Left lung (tissue), 10 donors: ENCODE measurements around the gene RNF126. TPM values are rescaled to one million over a fixed set of nuclear protein-coding genes. Genes with fewer than 3 reads are reported as not detected.

Source experiments
- ATAC-seq: fragments of 200-7000 bp; cut with Tn5 transposase; one replicate; pipeline ENCODE4 v1.9.1; 2020; ENCODE audit warnings: moderate library complexity
- DNase-seq, 4 donors: peaks; one replicate each; pipeline ENCODE4 v3.0.0-alpha.2; 2013 to 2020
- H3K27ac ChIP-seq, 2 donors: fragments of 200-600 bp; sonication (generic) in 1 of 2; one replicate each; pipeline versions ENCODE4 v1.5.0 to v1.8.0; 2020 to 2021
- H3K27me3 ChIP-seq, 2 donors: fragments of 200-600 bp; sonication (generic) in 1 of 2; one replicate each; pipeline versions ENCODE4 v1.5.0 to v1.8.0; 2020 to 2021
- H3K36me3 ChIP-seq, 2 donors: fragments of 200-600 bp; sonication (generic) in 1 of 2; one replicate each; pipeline versions ENCODE4 v1.5.0 to v1.8.0; 2020 to 2021
- H3K4me1 ChIP-seq, 2 donors: fragments of 200-600 bp; one replicate each; pipeline ENCODE4 v1.8.0; 2021
- H3K4me3 ChIP-seq, 2 donors: fragments of 200-600 bp; sonication (generic) in 1 of 2; one replicate each; pipeline versions ENCODE4 v1.5.0 to v1.8.0; 2020 to 2021; ENCODE audit warnings: mild to moderate bottlenecking in 1 of 2
- H3K9me3 ChIP-seq, 2 donors: fragments of 200-600 bp; sonication (generic) in 1 of 2; one replicate each; pipeline versions ENCODE4 v1.5.0 to v1.8.0; 2020 to 2021
- CTCF ChIP-seq, 2 donors: fragments of 200-600 bp; sonication (generic) in 1 of 2; IDR thresholded peaks; one replicate each; pipeline versions ENCODE4 v1.5.0 to v1.8.0; 2021; ENCODE audit warnings: antibody characterized with exemption in 2 of 2
- intact Hi-C, 2 donors: fragments of 100-400 bp; cut with DNase I; formaldehyde crosslinking; loops; one replicate each; pipeline versions ENCODE4 v1.11.2 to v1.14.2; 2022
- polyA plus RNA-seq, 6 donors: library from polyadenylated mRNA; unstranded; fragments of 120-200 nt; gene quantifications; one replicate each; pipeline ENCODE4 v1.2.1, GENCODE V29; 2013; ENCODE audit not compliant: insufficient read length in 6 of 6
- total RNA-seq, 2 donors: library from RNA; stranded (reverse); fragmentation: NEBNext Ultra II Directional; extraction: Animal tissue kit (Norgen Biotek cat#: 25700); gene quantifications; one replicate each; pipeline ENCODE4 v1.2.1, GENCODE V29; 2021
- donor health status: DM: no; HTN: yes; CAD: no.
- donor health status: DM: no; HTN: no; CAD: no.

The RNF126 gene
- total and polyA plus RNA-seq, 8 donors = 15.4 to 34.0 (median 23.1) TPM

- H3K27ac ChIP-seq = no peak overlapping the region
- TF ChIP-seq CTCF (IDR thresholded peaks at IDR 0.05) = no peak
- ATAC-seq (no peak), DNase-seq (no peak)
- H3K9me3 ChIP-seq = no peaks in the 10 kb centered on the region
- H3K27me3 ChIP-seq = peaks cover 0 to 10% of the 10 kb centered on the region in 2 donors
- peaks cover 0 to 9% of the 10 kb centered on the region in 2 donors for H3K4me1 ChIP-seq
- intact Hi-C loops = no loop called here
- no peaks in the 10 kb centered on the region for H3K36me3 ChIP-seq
- no peak overlapping the region for H3K4me3 ChIP-seq
These were observed 27.2 kb upstream of the RNF126 start for GRCh38 chr19:690203-690602.

DNA sequence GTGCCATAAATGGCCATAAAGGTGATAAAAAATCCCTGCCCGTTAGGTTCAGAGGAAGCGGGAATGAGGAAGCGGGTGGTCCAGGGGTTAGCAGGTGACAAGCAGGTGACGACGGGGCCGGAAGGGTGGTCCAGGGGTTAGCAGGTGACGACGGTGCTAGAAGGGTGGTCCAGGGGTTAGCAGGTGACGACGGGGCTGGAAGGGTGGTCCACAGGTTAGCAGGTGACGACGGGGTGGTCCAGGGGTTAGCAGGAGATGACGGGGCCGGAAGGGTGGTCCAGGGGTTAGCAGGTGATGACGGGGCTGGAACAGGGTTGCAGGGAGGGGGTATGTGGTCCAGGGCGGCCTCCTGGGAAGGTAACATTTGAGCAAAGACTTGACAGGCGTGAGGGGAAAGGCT, 26.0 kb upstream of the RNF126 start:
- intact Hi-C loops = no loop called here
- Histone ChIP-seq H3K4me3 (no peak overlapping the region), H3K9me3 (no peaks in the 10 kb centered on the region), H3K27me3 (no peaks in the 10 kb centered on the region), H3K36me3 (no peaks in the 10 kb centered on the region), H3K27ac (no peak overlapping the region), H3K4me1 (no peaks in the 10 kb centered on the region)
- no peak for TF ChIP-seq CTCF (IDR thresholded peaks at IDR 0.05)
- DNase-seq = no peak
- ATAC-seq = no peak

DNA sequence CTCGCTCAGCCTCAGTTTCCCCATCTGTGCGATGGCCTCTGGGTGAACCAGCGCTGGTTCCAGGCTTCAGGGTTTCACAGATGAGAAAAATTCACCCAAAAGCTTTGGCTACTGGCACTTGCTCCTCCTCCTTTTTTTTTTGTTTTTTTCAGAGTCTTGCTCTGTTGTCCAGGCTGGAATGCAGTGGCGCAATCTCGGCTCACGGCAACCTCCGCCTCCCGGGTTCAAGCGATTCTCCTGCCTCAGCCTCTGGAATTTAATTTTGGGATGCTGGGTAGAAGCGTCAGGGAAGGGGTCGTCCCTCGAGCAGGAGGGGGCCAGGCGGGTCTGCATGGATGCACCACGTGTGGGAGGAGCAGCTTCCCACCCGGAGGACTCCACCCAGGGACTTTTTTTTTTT, 25.2 kb upstream of the RNF126 start:
- H3K36me3 ChIP-seq = no peaks in the 10 kb centered on the region
- ATAC-seq (no peak), DNase-seq (no peak)
- no peak overlapping the region for H3K4me3 ChIP-seq
- H3K27me3 ChIP-seq = no peaks in the 10 kb centered on the region
- H3K9me3 ChIP-seq = no peaks in the 10 kb centered on the region
- intact Hi-C loops = no loop called here
- H3K27ac ChIP-seq = no peak overlapping the region
- no peak for TF ChIP-seq CTCF (IDR thresholded peaks at IDR 0.05)
- no peaks in the 10 kb centered on the region for H3K4me1 ChIP-seq

- Histone ChIP-seq H3K4me1 (no peaks in the 10 kb centered on the region), H3K9me3 (no peaks in the 10 kb centered on the region), H3K36me3 (no peaks in the 10 kb centered on the region), H3K27ac (no peak overlapping the region), H3K4me3 (no peak overlapping the region), H3K27me3 (no peaks in the 10 kb centered on the region)
- intact Hi-C loops = no loop called here
- TF ChIP-seq CTCF (IDR thresholded peaks at IDR 0.05) = no peak
- DNase-seq (no peak), ATAC-seq (no peak)
These were observed 24.7 kb upstream of the RNF126 start for GRCh38 chr19:687569-688166.

- no peak for TF ChIP-seq CTCF (IDR thresholded peaks at IDR 0.05)
- no peak overlapping the region for H3K27ac ChIP-seq
- no peaks in the 10 kb centered on the region for H3K27me3 ChIP-seq
- H3K4me1 ChIP-seq = peaks cover 0 to under 1% of the 10 kb centered on the region in 2 donors
- no peak overlapping the region for H3K4me3 ChIP-seq
- intact Hi-C loops = no loop called here
- H3K36me3 ChIP-seq = no peaks in the 10 kb centered on the region
- no peaks in the 10 kb centered on the region for H3K9me3 ChIP-seq
- DNase-seq = no peak
- ATAC-seq = no peak
These were observed 23.7 kb upstream of the RNF126 start for GRCh38 chr19:686589-687297.
